DMS 273 treated with DMSO at 0.1 percent for 48 hours (cell line): ENCODE measurements around the gene MYLK.
"Not testable (repeated sequence)": the region's sequence is repeated elsewhere in the genome, so short reads cannot be mapped to it uniquely, and the experiment has no call there.

Experiments
- DNase-seq: peaks from one replicate; lab custom pipeline; 2025; lab: John Stamatoyannopoulos, UW

The MYLK gene

GRCh38 chr3:123884203-123884831 lies at the start of gene MYLK:
TSS of gene MYLK (minus strand) at chr3:123884332. CDS start at chr3:123793841, 90,491 bp downstream.
- DNase-seq: peak; percentile 90

- no peak for DNase-seq
Measured at GRCh38 chr3:123930445-123930844, 46.3 kb upstream of the MYLK start.

- no peak for DNase-seq
Measured at GRCh38 chr3:123929325-123929724, 45.2 kb upstream of the MYLK start.

GRCh38 chr3:123926396-123926795 lies 42.3 kb upstream of the MYLK start:
- DNase-seq: no peak

- no peak for DNase-seq
Measured at GRCh38 chr3:123920868-123921267, 36.7 kb upstream of the MYLK start.

GRCh38 chr3:123920383-123920782 lies 36.3 kb upstream of the MYLK start:
- DNase-seq: no peak

GRCh38 chr3:123919353-123919752 lies 35.2 kb upstream of the MYLK start:
- DNase-seq: no peak

GRCh38 chr3:123914829-123915228 lies 30.7 kb upstream of the MYLK start:
- no peak for DNase-seq

- DNase-seq: no peak
Measured at GRCh38 chr3:123909785-123910184, 25.7 kb upstream of the MYLK start.

- peak; percentile 14 for DNase-seq
Measured at GRCh38 chr3:123907720-123908119, 23.6 kb upstream of the MYLK start.

GRCh38 chr3:123899300-123899865 lies 15.3 kb upstream of the MYLK start:
- no peak for DNase-seq

- no peak for DNase-seq
Measured at GRCh38 chr3:123893012-123893411, 8.9 kb upstream of the MYLK start.

GRCh38 chr3:123892195-123892594 lies 8.1 kb upstream of the MYLK start:
- DNase-seq: no peak

- DNase-seq: not testable (repeated sequence)
Measured at GRCh38 chr3:123890991-123891390, 6.9 kb upstream of the MYLK start.

GRCh38 chr3:123890162-123890561 lies 6.0 kb upstream of the MYLK start:
- not testable (repeated sequence) for DNase-seq

- DNase-seq: no peak
Measured at GRCh38 chr3:123884993-123885392, 861 bp upstream of the MYLK start.

- no peak for DNase-seq
Measured at GRCh38 chr3:123883701-123884202, 380 bp downstream of the MYLK start.

GRCh38 chr3:123883111-123883510 lies 1.0 kb downstream of the MYLK start:
- DNase-seq: no peak

- DNase-seq: no peak
Measured at GRCh38 chr3:123881771-123882170, 2.4 kb downstream of the MYLK start.

GRCh38 chr3:123880998-123881561 lies 3.1 kb downstream of the MYLK start:
- peak; percentile 14 for DNase-seq

- no peak for DNase-seq
Measured at GRCh38 chr3:123878807-123879206, 5.3 kb downstream of the MYLK start.

- DNase-seq: no peak
Measured at GRCh38 chr3:123877965-123878364, 6.2 kb downstream of the MYLK start.

GRCh38 chr3:123877466-123877865 lies 6.7 kb downstream of the MYLK start:
- no peak for DNase-seq

- no peak for DNase-seq
Measured at GRCh38 chr3:123876858-123877257, 7.3 kb downstream of the MYLK start.
